Keratinocyte (primary cell): Measurements from ENCODE around the gene SRGAP2.
"Not testable (repeated sequence)": the region's sequence is repeated elsewhere in the genome, so short reads cannot be mapped to it uniquely, and the experiment has no call there.

ENCODE experiments used
- CTCF ChIP-seq, 3 experiments: IDR thresholded peaks in 1 of 3; conservative IDR thresholded peaks in 1 of 3; optimal IDR thresholded peaks in 1 of 3; 2 replicates in 2 of 3; 3 replicates in 1 of 3; pipeline versions ENCODE3 to v1.5.1; 2011; ENCODE audit warnings: low read length in 3 of 3, mild to moderate bottlenecking in 3 of 3, moderate library complexity in 2 of 3, control low read depth in 1 of 3, inconsistent platforms in 1 of 3; ENCODE audit not compliant: insufficient read depth in 2 of 3; ENCODE audit errors: extremely low read depth in 1 of 3
- EZH2 ChIP-seq: IDR thresholded peaks from one replicate; pipeline ENCODE4 v1.6.1; 2012; ENCODE audit warnings: inconsistent platforms, mild to moderate bottlenecking, low read length, moderate library complexity

- TF ChIP-seq CTCF (optimal IDR thresholded peaks at IDR 0.05 in 1 of 3, IDR thresholded peaks at IDR 0.05 in 1 of 3, conservative IDR thresholded peaks at IDR 0.05 in 1 of 3; ENCODE audit: extremely low read depth in 1 of 3, insufficient read depth in 2 of 3, low read length in 3 of 3); EZH2: not testable (repeated sequence)
These were observed 15.4 kb downstream of the SRGAP2 start for GRCh38 chr1:206218765-206219164.
